GM12874 (cell line): ENCODE measurements around the gene LRP1B.

ENCODE experiments used
- TF ChIP-seq, protein P1 (sequence below): IDR thresholded peaks from 2 replicates; pipeline ENCODE4 v1.5.1; 2011; ENCODE audit warnings: low read depth, mild to moderate bottlenecking, control low read depth, low read length, moderate library complexity; ENCODE audit not compliant: insufficient read depth

The LRP1B gene

DNA sequence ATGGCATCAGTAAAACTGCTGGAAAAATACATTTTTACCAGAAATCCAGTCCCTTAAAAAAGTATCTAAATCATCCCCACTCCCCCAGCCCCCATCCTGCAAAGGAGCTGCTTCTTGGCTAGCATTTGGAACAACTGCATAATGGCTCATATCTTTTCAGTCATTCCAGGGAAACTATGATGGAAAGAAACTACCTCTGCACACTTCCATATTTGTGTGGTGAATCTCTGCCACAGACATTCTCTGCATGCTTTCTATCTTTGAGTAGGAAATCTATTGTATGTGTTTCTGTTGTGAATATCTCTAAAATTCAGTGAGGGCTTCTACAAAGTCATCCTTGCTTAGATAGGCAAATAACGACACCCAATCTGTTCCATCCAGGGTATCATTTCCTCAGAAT lies 632.3 kb downstream of the LRP1B start:
- TF ChIP-seq, protein P1, sequence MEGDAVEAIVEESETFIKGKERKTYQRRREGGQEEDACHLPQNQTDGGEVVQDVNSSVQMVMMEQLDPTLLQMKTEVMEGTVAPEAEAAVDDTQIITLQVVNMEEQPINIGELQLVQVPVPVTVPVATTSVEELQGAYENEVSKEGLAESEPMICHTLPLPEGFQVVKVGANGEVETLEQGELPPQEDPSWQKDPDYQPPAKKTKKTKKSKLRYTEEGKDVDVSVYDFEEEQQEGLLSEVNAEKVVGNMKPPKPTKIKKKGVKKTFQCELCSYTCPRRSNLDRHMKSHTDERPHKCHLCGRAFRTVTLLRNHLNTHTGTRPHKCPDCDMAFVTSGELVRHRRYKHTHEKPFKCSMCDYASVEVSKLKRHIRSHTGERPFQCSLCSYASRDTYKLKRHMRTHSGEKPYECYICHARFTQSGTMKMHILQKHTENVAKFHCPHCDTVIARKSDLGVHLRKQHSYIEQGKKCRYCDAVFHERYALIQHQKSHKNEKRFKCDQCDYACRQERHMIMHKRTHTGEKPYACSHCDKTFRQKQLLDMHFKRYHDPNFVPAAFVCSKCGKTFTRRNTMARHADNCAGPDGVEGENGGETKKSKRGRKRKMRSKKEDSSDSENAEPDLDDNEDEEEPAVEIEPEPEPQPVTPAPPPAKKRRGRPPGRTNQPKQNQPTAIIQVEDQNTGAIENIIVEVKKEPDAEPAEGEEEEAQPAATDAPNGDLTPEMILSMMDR, result no peak

DNA sequence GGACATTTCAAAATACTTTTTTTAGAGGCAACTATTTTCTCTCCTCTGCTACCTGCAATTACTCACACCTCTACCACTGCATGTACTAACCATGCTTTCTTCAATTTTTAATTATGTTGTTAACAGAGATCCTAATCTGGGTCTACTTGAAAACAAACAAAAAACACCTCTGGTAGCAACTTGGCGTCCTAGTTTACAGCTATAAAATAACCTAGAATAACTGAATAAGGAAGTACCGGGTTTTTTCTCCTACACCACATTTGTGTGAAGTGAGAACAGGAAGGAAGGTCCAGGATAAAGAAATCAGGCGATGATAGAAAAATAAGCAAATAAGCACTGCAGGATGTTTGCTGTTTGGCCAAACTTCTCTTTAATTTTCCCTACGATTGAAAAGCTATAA lies 633.5 kb downstream of the LRP1B start:
- TF ChIP-seq, protein P1, result no peak

DNA sequence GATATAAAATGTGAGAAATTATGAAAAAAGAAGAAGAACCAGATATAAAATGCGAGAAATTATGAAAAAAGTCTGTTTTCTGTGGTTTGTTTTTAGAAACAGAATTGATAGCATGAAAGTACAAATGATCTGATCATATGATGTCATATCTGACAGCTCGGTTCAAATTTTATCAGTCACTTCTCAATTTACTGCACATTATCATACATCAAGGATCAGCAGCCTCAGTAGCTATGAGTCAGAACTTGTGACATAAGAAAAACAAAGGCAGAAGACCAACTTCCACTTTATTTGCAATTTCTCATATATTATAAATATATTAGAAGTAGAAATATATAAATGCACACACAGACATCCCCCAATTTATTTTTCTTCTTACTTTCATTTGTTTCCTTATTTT lies 634.0 kb downstream of the LRP1B start:
- TF ChIP-seq, protein P1, result no peak

DNA sequence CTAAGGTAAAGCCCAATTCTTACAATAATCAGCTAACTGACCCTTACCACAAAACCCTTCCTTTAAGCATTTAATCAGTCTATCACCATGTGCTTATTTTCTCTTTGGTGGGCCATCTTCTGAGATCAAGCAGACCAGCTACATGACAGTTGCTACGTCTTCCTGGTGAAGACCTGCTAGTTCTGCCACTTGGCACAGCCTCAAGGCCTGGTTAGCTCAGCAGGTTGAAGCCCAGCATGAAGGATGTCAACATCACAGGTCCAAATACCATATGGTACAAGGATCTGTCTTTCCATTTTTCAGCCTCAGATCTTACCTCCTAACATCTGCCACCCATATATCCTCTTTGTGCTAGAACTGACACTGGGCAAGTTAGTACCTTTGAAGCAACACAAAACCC lies 636.9 kb downstream of the LRP1B start:
- TF ChIP-seq, protein P1, result no peak

DNA sequence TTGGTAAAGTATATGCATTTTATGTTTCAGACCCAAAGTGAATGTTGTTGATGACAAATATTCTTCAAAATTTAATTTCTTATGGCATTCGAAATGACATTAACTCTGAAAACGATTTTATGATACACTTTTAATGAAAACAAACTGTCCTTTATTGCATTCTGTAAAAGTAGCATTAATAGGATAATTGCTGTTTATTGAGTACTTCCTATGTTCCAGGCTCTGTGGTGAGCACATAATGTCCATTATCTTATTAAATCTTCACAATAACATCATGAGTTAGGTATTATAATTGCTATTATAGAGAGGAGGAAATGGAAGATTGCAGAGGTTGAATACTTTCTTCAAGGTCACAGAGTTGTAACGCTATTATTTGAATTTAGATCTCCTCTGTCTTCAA lies 638.0 kb downstream of the LRP1B start:
- TF ChIP-seq, protein P1, result no peak

DNA sequence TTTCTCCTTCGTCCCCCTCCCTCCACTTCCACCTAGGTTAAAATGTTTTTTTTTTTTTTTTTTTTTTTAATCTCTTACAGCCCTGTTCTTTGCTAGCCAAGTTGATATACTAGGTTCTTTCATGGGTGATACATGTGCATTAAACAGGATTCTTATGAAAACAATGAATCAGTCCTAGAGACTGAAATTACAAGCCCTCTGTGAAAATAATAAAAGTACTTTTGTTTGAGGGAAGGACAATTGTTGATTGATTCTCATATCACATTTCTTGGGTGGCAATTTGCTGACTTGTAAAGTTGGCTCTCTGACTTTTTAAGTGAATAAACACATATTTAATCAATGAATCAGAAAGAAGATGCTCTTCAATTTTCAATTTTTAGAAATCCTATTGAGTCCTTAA lies 639.9 kb downstream of the LRP1B start:
- TF ChIP-seq, protein P1, result no peak

DNA sequence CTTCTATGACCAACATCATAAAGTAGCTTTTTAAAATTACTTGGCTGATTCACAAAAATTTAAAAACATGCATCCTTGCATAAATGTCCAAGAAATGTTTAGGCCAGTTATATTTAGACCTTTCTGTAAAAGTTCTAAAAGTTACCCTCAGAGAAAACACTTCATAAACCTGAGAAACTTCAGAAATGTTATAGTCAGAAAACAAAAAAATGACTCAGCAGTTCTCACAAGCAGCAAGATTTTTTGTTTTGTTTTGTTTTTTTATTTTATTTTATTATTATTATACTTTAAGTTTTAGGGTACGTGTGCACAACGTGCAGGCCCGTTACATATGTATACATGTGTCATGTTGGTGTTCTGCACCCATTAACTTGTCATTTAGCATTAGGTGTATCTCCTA lies 648.1 kb downstream of the LRP1B start:
- TF ChIP-seq, protein P1, result no peak

DNA sequence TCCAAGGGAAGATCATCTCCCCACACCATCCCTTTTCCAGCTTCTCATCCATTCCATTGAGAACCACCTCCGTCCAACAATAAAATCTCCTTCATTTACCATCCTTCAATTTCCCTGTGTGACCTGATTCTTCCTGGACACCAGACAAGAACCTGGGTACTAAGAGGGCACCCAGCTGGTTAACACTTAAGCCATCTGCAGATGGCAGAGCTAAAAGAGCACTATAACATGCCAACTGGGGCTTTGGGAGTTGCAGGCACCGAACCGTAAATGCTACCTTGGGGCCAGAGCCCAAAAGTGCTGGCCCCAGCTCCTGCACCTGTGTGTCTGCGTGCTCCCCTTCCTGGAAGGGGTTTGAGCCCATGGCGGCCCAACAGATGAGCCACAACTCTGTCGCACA lies 655.0 kb downstream of the LRP1B start:
- TF ChIP-seq, protein P1, result no peak
